GM10266 (cell line): ENCODE results near the gene CCDC66.
"Not testable (repeated sequence)": the region's sequence is repeated elsewhere in the genome, so short reads cannot be mapped to it uniquely, and the experiment has no call there.

ENCODE experiments used
- DNase-seq: peaks from one replicate; pipeline ENCODE4 v3.0.0; 2012; ENCODE audit errors: extremely low spot score
- TF ChIP-seq, protein P1 (sequence below): IDR thresholded peaks from 2 replicates; pipeline ENCODE4 v1.5.1; 2012; ENCODE audit warnings: mild to moderate bottlenecking, low read depth; ENCODE audit not compliant: control insufficient read depth, insufficient read depth; ENCODE audit errors: missing control alignments

CCDC66 gene

DNA sequence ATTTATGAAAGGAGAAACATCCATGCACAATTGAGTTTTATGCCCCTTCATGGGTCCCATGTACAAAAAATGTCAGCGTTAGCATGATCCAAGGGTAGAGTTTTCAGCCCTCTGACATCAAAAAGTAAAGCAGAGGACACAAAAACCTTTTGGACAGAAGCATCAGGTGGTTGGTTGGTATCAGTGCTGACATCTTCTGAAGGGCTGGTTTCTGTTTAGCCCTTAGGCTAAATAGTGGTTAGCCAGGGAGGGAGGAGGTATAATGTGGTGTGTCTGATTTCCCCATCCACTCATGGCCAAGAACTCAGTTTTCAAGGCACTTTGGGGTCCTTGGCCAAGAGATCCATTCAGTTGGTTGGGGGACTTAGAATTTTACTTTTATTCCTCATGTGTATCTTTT lies 16.5 kb downstream of the CCDC66 start:
- DNase-seq: no peak
- TF ChIP-seq, protein P1, sequence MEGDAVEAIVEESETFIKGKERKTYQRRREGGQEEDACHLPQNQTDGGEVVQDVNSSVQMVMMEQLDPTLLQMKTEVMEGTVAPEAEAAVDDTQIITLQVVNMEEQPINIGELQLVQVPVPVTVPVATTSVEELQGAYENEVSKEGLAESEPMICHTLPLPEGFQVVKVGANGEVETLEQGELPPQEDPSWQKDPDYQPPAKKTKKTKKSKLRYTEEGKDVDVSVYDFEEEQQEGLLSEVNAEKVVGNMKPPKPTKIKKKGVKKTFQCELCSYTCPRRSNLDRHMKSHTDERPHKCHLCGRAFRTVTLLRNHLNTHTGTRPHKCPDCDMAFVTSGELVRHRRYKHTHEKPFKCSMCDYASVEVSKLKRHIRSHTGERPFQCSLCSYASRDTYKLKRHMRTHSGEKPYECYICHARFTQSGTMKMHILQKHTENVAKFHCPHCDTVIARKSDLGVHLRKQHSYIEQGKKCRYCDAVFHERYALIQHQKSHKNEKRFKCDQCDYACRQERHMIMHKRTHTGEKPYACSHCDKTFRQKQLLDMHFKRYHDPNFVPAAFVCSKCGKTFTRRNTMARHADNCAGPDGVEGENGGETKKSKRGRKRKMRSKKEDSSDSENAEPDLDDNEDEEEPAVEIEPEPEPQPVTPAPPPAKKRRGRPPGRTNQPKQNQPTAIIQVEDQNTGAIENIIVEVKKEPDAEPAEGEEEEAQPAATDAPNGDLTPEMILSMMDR: no peak

DNA sequence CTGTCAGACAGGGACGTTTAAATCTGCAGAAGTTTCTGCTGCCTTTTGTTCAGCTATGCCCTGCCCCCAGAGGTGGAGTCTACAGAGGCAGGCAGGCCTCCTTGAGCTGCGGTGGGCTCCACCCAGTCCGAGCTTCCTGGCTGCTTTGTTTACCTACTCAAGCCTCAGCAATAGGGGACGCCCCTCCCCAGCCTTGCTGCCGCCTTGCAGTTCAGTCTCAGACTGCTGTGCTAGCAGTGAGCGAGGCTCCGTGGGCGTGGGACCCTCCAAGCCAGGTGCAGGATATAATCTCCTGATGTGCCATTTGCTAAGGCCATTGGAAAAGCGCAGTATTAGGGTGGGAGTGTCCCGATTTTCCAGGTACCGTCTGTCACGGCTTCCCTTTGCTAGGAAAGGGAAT lies 25.0 kb downstream of the CCDC66 start:
- DNase-seq: not testable (repeated sequence)

DNA sequence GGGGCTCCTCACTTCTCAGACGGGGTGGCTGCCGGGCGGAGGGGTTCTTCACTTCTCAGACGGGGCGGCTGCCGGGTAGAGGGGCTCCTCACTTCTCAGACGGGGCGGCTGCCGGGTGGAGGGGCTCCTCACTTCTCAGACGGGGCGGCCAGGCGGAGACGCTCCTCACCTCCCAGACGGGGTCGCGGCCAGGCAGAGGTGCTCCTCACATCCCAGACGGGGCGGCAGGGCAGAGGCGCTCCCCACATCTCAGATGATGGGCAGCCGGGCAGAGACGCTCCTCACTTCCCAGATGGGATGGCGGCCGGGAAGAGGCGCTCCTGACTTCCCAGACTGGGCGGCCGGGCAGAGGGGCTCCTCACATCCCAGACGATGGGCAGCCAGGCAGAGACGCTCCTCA lies 27.3 kb downstream of the CCDC66 start:
- DNase-seq: not testable (repeated sequence)

DNA sequence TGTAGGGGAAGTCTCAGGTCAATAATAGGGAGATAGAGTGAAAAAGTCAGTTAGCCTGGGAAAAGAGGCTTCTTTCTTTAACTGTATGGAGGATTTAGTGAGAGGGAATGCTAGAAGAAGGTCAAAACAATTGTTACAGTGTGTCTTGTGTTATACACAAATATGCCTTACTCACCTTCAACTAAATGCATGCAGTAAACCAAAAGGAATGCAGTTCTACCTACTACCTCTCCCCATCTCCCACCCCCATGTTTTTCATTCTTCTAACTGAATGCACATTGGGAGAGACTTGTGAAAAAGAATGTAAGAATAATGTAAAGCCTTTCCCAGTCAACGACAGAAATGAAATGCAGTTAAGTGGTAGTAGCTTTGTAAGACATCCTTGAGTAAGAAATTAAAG lies 33.8 kb downstream of the CCDC66 start:
- TF ChIP-seq, protein P1: no peak
- no peak for DNase-seq

DNA sequence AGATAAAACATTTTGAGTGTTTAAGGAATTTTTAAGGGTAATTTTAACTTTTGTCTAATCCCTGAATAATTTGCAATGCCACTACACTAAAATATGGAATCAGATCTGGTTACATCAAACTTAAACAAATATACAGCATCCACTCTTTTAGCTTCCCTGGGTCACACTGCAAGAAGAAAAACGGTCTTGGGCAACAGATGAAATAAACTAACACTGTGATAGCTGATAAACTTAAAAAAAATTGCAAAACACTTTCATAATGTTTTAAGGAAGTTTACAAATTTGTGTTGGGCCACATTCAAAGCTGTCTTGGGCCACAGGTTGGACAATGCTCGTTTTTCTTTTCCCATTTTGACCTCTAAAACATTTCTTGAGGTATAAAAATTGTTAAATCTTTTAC lies 34.3 kb downstream of the CCDC66 start:
- TF ChIP-seq, protein P1: no peak
- no peak for DNase-seq

DNA sequence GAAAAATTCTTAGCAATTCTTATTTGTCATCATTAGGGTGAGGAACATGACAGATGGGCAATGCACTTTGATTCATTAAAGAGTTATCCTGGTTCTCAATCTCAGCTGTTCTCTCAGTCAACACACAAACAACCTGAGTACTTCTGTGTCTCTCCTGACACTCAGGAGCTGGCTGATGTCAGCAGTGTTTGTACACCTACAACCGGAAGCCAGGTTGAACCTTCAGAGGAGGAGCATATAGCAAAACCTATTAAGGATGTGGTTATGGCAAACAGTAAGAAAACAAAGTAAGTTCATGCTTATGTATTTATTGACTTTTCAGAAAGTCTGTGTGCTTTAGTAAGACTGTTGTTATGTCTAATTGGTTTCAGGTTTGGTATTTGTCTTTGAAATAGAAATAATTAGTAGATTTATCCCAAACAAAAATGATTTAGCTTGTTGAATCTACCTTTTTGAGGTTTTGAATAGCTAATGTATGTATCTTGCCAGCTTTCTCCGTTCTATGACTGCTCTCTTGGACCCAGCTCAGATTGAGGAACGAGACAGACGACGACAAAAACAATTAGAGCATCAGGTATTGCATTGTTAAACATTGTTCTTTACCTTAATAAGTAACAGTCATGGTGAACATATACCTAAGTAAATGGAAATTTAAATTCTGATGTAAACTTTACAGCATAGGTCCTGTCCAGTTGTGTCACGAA lies 36.6 kb downstream of the CCDC66 start:
- no peak for DNase-seq
- TF ChIP-seq, protein P1: no peak

DNA sequence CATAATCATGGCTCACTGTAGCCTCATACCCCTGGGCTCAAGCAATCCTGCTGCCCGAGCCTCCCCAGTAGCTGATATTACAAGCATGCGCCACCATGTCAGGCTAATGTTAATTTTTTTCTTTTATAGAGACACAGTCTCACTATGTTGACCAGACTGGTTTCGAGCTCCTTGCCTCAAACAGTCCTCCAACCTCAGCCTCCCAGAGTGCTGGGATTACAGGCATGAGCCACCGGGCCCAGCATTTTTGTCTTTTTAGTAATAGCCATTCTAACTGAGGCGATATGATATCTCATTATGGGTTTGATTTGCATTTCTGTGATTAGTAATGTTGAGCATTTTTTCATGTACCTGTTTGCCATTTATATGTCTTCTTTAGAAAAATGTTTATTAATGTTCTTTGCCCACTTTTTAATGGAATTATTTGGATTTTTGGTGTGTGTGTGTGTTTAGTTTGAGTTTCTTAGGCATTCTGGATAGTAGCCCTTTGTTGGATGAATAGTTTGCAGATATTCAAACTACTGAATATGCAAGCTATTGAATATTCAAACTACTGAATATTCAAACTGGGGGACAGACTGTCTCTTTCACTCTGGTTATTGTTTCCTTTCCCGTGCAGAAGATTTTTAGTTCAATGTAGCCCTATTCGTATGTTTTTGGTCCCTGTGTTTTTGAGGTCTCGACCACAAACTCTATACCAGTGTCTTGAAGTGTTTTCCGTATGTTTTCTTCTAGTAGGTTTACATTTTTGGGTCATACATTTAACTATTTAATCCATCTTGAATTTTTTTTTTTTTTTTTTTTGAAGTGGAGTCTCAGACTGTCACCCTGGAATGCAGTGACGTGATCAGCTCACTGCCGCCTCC lies 39.2 kb downstream of the CCDC66 start:
- TF ChIP-seq, protein P1: no peak
- DNase-seq: no peak

DNA sequence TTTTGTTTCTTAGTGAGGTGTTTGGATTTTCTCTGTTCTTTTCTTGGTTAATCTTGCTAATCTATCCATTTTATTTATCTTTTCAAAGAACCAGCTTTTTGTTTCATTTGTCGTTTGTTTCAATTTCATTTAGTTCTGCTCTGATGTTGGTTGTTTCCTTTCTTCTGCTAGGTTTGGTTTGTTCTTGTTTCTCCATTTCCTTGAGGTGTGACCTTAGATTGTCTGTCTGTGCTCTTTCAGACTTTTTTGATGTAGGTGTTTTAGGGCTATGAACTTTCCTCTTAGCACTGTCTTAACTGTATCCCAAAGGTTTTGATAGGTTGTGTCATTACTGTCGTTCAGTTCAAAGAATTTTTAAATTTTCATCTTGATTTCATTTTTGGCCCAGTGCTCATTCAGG lies 51.5 kb downstream of the CCDC66 start:
- not testable (repeated sequence) for DNase-seq
